GM19025 (cell line): ENCODE measurements around the gene MOB1A.

Experiments
- ATAC-seq: cut with Tn5 transposase; IDR thresholded peaks from one replicate; pipeline ENCODE4 v1.9.1; 2021; ENCODE audit warnings: mild to moderate bottlenecking, low read depth, moderate library complexity; ENCODE audit not compliant: unreplicated experiment

The MOB1A gene

DNA sequence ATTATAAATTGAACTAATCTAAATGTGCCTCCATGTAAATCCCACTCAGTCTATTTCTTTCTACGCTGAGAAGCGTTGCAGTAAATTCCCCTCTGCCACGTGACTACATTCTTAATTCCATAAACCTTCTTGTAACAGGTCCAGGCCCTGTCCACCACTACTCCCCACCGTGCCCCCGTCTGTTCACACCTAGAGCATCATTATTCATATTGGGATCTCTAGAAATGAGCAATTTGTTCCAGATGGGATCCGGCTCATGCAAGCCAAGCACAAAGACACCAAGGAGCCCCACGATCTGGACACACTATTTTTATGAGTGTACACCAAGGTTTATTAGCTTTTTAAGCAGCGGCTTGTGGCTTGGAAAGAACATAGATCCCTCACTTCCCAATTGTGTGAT is 69.1 kb downstream of the MOB1A start:
- no peak for ATAC-seq

DNA sequence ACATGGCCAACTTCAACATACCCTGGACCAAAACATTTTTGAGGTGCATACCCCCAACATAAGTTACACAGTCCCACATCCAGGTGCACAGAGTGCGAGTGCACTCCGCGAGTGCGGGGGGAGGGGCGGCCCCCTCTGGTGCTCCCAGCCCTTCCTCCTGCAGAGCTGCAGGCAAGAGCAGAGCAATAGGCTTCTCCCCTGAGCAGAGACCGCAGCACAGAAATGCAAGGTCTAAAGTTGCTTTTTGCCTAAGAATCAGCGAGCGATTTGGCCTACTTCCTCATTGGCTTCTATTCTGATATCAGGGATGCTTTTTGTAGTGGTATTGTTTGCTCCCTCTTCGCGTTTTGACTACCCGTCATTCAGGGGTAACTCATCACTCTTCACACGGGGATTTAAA is 71.6 kb downstream of the MOB1A start:
- ATAC-seq, result no peak

DNA sequence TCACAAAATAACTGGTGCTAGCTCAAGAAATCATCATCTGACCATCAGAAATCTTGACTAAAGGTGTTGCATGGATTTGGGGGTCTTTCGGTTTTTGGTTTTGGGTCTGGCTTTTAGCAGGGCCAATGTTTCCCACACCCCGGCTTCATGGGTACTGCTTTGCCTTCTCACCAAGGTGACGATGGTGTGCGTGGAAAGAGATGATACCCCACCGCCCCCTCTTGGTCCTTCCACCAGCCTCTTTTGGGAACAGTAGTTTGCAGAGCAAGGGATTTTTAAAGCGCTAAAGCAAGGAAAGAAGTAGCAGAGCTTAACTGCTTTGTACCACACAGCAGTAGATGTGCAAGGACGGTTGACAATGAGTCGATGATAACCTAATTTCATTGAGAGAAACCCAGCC is 73.3 kb downstream of the MOB1A start:
- no peak for ATAC-seq

DNA sequence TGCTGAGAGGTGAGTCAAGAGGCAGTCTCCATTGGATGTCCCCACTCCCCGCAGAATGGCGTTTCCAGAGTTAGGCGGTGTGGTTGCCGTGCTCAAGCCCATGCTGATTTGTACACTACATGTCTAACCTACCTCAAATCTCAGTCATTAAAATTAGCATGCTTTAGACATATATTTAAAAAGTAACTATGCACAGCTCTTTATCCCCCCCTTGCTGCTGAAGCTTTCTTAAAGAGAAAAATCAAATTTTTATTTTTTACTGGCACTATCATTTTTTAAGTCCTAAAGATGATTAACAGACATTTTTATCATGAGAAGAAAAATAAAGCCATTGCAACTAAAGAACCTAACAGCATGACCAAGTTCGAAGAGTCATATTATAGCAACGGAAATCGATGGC is 73.8 kb downstream of the MOB1A start:
- ATAC-seq, result no peak

DNA sequence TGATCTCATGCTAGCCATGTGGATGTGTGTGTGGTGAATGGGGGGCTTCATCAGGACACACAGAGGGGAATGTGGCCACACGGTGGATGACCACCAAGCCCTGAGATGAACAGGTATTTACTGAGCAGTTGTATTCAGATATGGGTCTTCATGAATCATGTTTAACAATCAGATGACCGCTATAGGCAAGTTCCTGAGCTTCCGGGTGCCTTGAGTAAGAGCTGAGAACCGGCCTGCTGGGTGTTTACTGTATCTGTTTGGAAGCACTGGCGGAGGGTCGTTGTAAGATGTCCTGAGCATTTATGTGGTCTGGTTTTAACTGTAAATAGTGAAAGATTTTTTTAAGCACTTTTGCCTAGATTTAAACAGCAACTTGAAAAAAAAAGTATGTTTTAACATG is 74.9 kb downstream of the MOB1A start:
- ATAC-seq, result no peak
